ENCODE measurements around the gene IGSF9B.

- TF ChIP-seq CTCF (IDR thresholded peaks at IDR 0.05) = no peak
- TF ChIP-seq POLR2A (IDR thresholded peaks at IDR 0.05) = no peak
Observed at GRCh38 chr11:133945087-133945974, 11.4 kb downstream of the IGSF9B start.

Measured in gastroesophageal sphincter (tissue), 3 donors.